ENCODE measurements around the gene ELP5.
A peak's percentile ranks its signal among the peaks of the same experiment; 100 is the strongest.

Gene ELP5

DNA sequence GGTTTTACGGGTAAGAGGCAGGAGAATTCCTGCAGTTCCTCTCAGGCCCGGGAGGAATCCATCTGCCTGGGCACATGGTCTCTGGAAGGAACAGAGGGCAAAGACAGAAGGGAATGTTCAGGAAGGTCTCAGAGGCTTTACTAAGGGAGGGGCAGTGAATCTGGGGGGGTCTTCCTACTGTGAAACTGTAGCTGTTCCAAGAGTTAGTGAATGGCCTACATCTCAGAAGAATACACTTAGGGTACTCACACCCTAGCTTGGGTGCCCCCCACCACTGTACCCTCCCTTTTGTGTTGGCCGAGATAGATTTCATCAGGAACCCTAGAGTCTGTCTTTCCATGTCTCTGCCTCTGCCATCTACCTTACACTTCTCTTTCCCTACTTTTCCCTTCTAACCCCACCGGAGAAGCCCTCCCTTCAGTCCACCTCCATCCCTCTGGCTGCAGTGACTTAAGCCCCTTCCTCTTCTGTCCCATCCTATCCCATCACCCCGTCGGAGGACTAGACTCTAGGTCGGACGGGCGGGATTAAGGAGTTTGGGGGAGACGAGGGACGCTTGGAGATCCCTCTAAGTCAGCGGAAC is 32.7 kb upstream of the ELP5 start:
- no peak for DNase-seq (ENCODE audit: low read depth in 2 of 2, low spot score in 1 of 2)

- peak; percentile 58 to 61 for DNase-seq (ENCODE audit: low read depth in 2 of 2, low spot score in 1 of 2)
Measured at GRCh38 chr17:7219812-7220592, 32.0 kb upstream of the ELP5 start, which contains the start of the genes ACADVL and DLG4. Gene ACADVL (plus strand): TSS chr17:7219938. CDS start chr17:7219985, 47 bp downstream. Gene DLG4 (minus strand): TSS chr17:7219836.

- no peak for DNase-seq (ENCODE audit: low read depth in 2 of 2, low spot score in 1 of 2)
Measured at GRCh38 chr17:7220593-7221277, 31.3 kb upstream of the ELP5 start.

DNA sequence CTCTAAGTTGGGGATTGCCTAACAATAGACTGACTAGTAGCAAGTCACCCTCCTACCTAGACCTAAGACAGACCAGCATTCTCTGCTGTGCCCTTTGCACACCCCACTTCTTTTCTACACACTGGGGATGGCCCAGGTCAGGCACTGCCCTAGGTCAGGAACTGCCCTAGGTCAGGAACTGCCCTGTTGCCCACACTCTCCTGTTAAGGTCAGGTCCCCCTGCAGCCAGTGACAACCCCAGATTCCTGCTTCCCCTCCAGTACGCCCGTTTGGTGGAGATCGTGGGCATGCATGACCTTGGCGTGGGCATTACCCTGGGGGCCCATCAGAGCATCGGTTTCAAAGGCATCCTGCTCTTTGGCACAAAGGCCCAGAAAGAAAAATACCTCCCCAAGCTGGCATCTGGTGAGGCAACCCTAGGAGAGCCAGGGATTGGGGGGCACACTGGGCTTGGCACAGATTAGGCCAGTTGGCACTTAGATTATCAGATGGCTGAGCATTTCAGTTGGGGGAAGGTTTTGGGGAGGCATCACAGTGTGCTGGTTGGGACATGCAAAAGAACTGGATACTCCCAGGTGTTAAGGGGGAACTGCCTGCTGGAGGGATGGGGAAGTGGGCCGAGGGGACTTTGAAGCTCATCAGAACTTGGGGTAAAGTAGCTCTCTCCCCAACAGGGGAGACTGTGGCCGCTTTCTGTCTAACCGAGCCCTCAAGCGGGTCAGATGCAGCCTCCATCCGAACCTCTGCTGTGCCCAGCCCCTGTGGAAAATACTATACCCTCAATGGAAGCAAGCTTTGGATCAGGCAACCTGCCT is 30.5 kb upstream of the ELP5 start:
- no peak for DNase-seq (ENCODE audit: low read depth in 2 of 2, low spot score in 1 of 2)

DNA sequence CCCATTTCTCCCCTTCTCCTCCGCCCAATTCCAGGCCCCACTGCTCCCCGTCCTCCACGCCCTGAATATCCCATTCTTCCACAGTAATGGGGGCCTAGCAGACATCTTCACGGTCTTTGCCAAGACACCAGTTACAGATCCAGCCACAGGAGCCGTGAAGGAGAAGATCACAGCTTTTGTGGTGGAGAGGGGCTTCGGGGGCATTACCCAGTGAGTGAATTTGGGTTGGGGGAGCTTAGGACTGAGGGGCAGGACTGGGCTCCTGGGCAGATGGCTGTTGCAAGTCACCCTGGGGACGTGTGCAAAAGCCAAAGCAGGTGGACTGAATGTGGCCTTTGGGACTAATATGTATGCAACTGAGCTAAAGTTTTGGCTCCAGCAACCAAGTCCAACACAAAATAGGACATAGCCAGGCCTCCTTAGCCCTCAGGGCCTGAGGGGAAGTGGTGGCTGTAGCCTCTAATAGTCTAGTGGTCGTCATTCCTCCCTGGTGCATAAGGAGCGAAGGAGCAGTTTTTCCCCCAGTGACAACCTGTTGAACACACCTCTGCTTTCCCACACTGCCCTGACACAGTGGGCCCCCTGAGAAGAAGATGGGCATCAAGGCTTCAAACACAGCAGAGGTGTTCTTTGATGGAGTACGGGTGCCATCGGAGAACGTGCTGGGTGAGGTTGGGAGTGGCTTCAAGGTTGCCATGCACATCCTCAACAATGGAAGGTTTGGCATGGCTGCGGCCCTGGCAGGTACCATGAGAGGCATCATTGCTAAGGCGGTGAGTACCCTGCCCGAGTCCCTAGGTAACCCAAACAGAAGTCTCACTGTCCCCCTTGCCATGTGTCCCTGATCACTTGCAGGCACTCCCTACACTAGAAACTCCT is 29.7 kb upstream of the ELP5 start:
- DNase-seq (ENCODE audit: low read depth in 2 of 2, low spot score in 1 of 2) = no peak

- DNase-seq (ENCODE audit: low read depth in 2 of 2, low spot score in 1 of 2) = no peak
Measured at GRCh38 chr17:7222972-7223292, 29.1 kb upstream of the ELP5 start.

DNA sequence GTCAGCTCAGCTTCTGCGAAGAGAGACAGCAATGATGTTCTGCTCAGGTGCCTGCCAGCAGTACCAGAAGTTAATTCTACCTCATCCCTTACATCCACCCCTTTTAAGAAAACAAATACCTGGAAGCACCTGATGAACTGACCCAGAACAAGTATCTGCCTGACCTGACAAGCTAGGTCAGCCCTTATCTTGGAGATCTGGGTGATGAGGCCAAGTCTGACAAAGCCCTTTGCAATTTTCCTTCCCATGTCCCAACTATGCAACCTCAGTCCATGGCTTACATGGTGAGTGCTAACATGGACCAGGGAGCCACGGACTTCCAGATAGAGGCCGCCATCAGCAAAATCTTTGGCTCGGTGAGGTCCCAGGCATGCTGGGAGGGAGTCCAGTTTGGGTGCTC is 28.6 kb upstream of the ELP5 start:
- DNase-seq (ENCODE audit: low read depth in 2 of 2, low spot score in 1 of 2) = no peak

GRCh38 chr17:7224110-7224509 is 27.9 kb upstream of the ELP5 start:
- DNase-seq (ENCODE audit: low read depth in 2 of 2, low spot score in 1 of 2) = no peak

DNA sequence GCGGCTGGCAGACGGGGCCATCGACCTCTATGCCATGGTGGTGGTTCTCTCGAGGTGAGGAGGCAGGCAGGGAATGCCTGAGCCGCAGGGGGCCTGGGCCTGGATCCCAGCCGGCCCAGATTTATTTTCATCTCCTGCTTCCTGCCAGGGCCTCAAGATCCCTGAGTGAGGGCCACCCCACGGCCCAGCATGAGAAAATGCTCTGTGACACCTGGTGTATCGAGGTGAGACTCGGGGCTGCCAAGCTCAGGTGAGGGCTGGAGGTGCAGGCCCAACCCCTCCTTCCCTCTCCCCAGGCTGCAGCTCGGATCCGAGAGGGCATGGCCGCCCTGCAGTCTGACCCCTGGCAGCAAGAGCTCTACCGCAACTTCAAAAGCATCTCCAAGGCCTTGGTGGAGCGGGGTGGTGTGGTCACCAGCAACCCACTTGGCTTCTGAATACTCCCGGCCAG is 27.3 kb upstream of the ELP5 start:
- DNase-seq (ENCODE audit: low read depth in 2 of 2, low spot score in 1 of 2) = no peak

DNA sequence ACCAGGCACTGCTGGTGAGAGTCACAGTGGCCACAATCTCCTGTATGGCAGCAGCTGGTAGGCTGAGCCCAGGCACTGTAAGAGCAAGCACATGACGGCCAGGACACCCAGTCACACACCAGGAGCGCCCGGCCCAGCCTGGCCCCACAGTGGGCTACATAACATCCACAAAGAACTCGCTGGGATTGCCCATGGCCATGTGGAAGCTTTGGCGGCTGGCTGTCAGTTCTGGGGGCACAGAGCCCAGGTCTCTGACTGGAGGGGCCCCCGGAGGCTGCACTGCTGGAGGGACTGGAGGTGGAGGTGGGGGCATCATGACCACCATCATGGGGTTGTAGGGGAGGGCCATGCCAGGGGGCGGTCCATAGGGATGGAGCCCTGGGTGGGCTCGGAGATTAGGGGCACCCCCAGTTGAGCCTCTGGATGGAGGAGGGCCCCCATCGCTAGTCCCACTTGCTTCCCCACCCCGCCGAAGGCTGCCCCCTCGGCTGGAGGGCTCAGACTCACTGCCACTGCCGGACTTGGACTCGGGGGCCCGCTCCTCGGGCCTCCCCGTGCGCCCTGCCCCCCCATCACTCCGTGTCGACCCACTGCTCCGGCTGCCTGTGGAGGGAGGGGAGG is 26.2 kb upstream of the ELP5 start:
- DNase-seq (ENCODE audit: low read depth in 2 of 2, low spot score in 1 of 2) = no peak

DNA sequence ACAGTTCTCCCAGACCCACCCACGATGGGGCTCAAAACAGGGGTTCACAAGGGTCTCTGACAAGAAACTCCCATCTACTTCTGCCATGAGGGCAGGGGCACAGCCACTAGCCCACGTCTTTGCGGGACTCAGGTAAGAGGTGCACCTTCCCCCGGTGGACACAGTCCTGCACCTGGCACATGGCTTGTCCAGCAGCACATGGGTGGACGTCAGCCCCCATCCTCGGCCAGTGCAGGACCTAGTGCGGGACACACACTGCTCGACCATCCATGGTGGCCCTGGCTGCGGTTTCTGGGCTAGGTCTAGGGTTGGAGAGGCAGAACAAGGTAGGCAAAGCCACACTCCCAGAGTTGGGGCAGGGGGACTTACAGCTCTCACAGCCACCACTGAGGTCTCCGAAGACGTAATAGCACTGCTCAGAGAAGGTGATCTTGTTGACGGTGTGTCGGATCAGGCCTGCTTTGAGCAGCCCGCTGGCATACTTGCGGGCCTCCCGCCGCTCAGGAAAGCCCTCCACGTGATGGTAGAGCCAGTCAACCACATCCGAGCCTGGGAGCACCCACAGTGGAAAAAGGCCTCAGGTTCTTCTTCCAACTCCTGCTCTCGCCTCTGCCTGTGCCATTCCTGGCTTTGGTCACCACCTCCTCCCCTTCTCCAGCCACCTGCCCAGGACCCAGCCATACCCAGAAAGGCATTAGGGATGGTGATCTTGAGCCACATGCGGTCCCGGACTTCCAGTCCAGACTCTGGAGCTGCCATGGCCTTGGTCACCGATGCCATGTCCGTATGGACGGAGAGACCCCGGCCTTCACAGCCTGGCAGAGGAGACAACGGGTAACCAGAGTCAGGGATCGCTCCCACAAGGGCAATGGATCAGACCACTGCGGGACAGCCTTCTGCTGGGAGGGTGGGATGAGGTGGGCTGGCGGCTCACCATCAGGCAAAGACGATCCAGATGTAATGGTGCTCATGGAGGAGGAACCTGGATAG is 25.0 kb upstream of the ELP5 start:
- no peak for DNase-seq (ENCODE audit: low read depth in 2 of 2, low spot score in 1 of 2)

GRCh38 chr17:7228920-7229319 is 23.1 kb upstream of the ELP5 start:
- no peak for DNase-seq (ENCODE audit: low read depth in 2 of 2, low spot score in 1 of 2)

DNA sequence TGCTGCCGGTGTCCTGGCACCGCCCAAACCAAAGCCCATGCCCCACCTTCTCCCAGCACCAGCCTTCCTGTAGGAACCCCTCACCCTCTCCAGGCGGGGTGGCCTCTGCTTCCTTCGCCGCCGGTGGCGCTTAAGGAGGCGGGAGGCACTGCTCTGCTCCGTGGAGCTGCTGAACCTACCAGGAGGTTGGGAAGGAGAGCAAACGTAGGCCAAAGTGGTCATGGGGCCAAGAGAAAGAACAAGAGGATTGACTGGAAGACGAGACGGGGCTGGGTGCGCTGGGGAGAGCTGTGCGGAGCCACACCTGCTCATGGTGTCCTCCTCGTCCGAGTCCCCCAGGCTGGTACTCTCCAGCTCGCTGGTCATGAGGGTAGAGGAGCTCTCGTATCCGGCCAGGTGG is 22.5 kb upstream of the ELP5 start:
- DNase-seq (ENCODE audit: low read depth in 2 of 2, low spot score in 1 of 2) = no peak

DNA sequence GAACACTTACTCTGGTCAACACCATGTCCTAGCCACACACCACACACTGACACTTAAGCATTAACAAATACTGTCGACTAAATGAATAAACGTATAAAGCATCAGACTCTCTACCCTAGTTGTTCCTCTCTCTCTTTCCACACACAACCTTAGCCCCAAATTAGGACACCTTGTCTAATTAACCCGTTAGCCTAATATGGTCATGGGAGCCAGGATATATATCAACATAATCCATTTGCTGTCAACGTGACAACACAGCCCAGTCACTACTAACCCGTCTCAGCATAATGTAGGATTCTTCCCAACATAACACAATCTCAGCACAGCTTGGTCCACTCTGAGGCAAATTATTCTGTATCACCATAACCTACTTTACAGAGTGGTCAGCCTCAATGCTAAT is 19.9 kb upstream of the ELP5 start:
- DNase-seq (ENCODE audit: low read depth in 2 of 2, low spot score in 1 of 2) = no peak

DNA sequence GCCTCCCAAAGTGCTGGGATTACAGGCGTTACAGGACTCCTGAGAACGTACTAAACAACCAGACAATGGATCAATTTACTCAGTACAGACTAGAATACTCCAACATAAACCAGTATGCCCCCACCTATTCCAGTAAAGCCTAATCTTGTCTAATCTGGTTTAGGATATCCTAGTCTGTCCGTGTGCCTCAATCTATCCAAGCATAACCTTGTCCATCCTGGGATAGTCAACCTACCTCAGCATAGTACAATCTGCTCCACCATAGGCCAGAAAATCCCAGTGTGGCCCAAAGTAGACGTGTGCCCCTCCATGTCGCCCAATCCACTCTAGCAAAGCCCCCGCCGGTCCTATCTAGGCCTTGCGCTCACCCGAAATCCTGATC is 18.3 kb upstream of the ELP5 start:
- no peak for DNase-seq (ENCODE audit: low read depth in 2 of 2, low spot score in 1 of 2)

GRCh38 chr17:7234083-7234951 is 17.7 kb upstream of the ELP5 start, which contains the start of gene DVL2:
Gene DVL2 (minus strand): TSS chr17:7234517. CDS start chr17:7234262, 255 bp downstream.
- peak; percentile 79 to 90 for DNase-seq (ENCODE audit: low read depth in 2 of 2, low spot score in 1 of 2)

DNA sequence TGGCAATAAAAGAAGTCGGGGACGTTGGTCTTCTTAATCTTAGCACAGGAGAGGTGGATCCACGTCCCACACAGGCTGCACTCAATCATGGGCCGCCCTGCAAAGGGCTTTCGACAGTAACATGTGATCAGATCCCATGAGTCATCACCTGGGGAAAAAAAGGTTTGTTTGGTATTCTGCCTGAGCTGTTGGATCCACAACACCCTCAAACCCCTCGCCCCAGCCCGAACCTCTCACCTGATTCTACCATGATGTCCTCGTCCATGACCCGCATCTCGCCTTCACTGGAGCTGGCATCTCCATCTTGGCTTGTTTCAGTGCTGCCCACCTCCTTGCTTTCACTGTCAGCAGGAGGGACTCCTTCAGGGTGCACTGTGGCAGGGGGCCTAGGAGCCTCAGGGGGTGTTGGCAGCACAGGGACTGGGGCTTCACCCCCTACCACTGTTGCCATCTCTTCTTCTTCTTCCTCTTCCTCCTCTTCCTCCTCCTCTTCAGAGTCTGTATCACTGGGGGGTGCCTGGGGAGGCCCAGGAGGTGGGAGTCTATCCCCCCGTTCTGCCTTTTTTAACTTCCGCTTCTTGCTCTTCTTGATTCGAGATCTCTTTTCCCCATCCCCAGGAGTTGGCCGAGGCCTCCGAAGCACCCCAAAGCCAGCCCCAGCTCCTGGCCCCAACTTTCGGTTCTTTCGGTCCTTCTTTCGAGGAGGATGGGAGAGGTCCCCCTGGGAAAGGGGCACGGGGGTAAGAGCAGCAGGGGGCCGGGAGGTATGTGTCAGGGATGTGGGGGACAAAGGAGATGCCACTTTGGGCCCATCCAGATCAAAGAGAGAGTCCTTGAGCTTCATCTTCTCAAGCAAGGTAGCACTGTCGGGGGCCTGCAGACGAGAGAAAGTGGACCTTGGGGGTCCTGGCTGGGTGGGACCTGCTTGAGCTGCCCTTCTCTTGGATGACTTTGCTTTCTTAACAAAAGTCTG is 16.0 kb upstream of the ELP5 start:
- DNase-seq (ENCODE audit: low read depth in 2 of 2, low spot score in 1 of 2) = no peak

Measured in stimulated activated CD8-positive, alpha-beta memory T cell treated with anti-CD3 and anti-CD28 coated beads, Interleukin-4, amount 100 ng/mL, for 1 hour (primary cell).